GM19438 (cell line): ENCODE measurements around the gene CREB5.
"Not testable (repeated sequence)": the region's sequence is repeated elsewhere in the genome, so short reads cannot be mapped to it uniquely, and the experiment has no call there.

Experiments used
- ATAC-seq: cut with Tn5 transposase; IDR thresholded peaks from one replicate; pipeline ENCODE4 v1.9.1; 2021; ENCODE audit warnings: low read depth; ENCODE audit not compliant: unreplicated experiment

The CREB5 gene

DNA sequence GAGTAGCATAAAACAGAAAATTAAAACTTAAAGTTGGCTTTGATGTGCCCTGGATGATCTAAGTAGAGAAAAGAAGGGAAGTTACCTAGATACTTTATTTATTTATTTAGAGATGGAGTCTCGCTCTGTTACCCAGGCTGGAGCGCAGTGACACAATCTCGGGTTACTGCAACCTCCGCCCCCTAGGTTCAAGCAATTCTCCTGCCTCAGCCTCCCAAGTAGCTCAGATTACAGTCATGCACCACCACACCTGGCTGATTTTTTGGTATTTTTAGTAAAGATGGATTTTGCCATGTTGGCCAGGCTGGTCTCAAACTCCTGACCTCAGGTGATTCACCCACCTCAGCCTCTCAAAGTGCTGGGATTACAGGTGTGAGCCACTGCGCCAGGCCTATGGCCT is 373.8 kb downstream of the CREB5 start:
- ATAC-seq = not testable (repeated sequence)

DNA sequence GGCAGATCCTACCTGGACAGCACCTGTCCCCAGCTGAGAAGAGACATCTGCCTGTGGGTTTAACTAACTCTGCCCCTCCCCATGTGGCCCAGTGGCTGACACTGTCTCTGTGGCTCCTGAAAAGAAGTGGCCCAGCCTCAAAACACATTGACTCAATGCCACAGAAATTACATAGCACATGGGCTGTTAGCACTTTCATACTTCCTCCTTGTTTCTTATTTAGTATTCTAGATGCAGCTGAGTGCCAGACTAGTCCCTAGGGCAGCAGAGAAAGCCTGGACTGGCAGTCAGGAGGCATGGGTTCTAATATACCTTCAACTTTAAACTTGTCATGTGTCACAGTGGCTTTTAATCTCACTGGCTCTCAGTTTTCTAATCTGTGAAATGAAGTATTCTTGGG is 374.8 kb downstream of the CREB5 start:
- no peak for ATAC-seq

DNA sequence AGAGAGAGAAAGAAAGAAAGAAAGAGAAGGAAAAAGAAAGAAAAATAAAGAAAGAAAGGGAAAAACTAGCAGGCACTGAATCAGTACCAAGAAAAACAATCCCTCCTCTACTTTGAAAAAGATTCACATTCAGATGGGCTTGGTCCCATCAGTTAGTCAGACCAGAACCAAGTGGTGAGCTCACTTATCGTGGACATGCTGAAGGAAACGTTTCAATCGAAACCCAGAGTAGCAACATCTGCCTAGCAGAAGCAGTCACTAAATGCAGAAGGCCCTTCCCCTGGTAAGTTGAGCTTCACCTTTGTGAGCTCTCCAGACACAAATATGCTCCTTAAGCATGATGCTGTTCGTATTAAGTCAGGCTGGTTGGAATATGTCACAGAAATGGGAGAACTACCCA is 378.1 kb downstream of the CREB5 start:
- ATAC-seq = no peak

DNA sequence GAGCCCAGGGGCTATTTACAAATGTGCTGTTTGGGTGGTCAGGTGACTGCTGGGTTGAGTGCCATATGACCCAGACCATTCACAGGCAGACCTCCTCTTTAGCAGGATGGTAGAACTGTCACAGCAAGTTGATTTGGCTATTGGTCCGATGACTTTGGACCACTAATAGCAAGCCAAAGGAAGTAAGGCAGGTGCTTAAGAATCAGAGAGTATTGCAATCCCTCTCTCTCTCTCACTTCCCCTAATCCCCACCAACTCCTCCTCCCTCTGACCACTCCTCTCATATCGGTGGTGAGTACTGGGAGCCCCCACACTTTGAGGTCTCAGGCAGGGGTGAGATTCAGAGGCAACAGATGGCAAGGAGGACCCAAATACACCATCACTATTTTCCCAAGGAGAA is 380.5 kb downstream of the CREB5 start:
- ATAC-seq = no peak

DNA sequence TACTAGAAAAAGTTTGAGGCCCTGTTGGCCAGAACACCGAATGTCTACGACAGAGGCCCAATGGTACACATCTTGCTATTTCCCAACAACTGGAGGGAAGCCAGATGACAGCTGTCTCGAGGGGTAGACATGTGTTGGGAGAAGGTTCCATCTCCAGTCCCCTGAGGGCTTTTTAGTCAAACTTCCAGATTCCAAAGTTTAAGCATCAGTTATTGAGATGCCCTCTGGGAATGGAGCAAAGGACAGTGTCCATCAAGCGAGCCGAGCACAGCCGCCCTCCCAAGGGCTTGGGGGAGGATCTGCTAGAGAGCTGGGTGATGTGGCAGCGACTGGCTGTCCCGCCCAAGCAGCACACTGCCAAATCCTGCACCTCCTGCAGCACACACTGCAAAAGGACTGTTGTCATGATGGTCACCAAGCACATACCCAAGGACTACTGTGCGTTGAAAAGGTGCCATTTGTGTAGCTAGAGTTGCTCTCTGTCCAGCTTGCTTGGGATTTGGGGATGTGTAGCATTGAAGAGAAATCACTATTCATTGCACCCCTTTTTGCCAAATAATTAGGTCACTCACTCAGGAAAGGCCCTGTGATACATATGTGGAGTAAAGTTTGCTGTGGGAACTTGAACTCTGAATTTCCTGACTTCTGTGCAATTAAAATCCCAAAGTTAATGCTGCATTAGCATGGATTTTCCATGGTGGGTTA is 381.2 kb downstream of the CREB5 start:
- ATAC-seq = no peak

DNA sequence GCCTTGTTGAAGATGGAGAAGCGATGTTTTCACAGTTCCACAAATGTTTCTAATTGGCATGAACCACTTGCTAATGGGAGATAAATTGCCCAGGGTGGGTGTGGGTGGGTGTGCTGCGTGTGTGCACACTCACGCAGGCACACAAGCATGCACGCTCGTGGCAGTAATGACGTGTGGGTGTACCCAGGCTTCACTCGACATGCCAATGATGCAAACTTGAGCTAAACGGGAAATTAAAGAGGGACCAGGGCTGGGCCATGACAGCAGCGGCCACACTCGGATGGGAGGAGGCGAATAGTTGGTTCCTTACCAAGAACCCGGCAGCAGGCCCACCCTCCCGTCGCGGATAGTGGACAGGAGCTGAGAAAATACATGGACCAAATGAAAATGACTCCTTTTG is 386.0 kb downstream of the CREB5 start:
- no peak for ATAC-seq

DNA sequence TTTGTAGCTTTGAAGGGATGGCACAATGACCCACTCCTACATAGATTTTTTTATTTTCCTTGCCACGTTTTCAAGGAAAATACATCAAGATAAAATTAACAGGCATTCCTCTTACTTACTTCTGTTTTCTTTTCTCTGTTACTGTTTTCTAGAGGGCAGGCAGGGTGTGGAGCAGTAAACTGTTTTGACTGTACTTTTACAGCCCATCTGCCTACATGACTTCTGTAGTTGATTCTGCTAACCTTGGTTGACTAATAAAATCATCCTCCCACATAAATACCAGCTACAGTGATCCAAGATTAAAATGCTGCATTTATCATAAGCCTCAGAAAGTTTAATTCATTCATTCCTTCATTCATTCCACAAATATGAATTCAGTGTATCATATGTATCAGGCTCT is 387.3 kb downstream of the CREB5 start:
- ATAC-seq = no peak

DNA sequence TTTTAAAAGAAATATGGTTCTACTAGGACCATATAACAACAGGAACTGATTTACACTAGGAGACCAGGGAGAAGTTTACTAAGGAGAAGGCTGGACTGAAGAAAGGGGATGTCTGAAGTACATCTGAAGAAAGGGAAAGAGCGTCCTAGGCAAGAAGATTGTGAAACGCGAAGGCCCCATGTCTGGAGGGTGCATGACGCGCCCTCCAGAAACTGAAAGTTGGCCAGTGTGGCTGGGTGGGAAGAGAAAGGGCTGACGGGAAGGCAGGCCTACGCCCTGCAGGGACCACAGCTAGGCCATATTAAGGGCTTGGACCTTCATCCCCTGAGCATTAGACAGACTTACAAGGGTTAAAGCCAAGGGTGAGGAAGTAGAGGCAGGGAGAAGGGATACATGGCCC is 387.8 kb downstream of the CREB5 start:
- ATAC-seq = no peak

DNA sequence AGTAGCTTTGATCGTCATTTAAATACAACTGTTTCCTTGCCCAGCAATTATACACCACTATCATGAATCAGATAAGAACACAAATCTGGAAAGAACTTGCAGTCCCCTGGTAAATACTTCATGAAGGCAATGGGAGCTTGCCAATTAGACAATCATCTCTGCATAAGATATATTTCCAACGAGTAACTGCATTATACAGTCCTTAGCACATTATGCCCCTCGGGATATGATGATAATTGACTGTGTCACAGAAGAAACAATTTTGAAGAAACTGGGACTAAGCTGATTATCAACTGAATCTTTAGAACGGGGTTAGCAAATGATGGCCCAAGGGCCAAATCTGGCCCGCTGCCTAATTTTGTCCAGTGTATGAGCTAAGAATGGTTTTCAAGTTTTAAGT is 390.1 kb downstream of the CREB5 start:
- ATAC-seq = no peak

DNA sequence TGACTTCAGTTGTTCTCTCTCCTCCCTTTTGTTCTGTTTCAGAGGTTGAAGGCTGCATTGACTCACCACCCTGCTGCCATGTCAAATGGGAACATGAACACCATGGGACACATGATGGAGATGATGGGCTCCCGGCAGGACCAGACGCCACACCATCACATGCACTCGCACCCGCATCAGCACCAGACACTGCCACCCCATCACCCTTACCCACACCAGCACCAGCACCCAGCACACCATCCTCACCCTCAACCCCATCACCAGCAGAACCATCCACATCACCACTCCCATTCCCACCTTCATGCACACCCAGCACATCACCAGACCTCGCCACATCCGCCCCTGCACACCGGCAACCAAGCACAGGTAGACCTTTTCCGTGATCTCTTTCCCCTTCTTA is 391.8 kb downstream of the CREB5 start:
- ATAC-seq = no peak

DNA sequence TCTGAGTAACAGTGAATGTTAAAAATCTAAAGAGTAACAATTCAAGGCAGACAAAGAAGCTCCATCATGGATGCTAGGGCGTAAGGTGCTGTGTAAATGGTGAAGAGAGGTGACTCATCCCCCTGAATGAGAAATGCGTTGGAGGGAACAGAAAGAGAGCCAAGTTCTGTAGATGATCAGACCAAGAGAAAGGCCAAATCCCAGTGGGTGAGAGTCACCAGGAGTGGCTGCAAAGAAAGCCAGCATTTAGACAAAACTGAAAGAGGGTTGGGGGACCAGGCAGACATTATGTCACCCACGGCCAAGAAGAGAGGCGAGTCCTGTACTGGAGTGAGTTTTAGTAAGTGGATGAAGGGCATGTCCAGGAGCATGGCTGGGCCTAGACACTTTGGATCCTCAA is 392.7 kb downstream of the CREB5 start:
- no peak for ATAC-seq

DNA sequence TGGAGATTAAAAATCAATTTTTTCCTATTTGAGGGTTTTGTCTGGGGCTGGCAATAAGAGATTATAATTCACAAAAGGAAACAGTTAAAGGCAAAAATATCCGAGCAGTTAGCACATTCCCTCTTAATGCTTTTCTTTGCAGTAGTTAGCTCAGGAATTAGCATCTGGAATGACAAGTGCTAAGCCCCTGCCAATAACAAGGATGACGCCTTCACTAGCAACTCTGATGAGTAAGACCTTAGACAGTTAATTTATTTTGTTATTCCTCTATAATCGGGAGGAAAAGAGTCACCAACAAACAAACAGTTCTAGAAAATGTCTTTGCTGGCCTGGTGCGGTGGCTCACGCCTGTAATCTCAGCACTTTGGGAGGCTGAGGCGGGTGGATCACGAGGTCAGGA is 394.5 kb downstream of the CREB5 start:
- no peak for ATAC-seq

DNA sequence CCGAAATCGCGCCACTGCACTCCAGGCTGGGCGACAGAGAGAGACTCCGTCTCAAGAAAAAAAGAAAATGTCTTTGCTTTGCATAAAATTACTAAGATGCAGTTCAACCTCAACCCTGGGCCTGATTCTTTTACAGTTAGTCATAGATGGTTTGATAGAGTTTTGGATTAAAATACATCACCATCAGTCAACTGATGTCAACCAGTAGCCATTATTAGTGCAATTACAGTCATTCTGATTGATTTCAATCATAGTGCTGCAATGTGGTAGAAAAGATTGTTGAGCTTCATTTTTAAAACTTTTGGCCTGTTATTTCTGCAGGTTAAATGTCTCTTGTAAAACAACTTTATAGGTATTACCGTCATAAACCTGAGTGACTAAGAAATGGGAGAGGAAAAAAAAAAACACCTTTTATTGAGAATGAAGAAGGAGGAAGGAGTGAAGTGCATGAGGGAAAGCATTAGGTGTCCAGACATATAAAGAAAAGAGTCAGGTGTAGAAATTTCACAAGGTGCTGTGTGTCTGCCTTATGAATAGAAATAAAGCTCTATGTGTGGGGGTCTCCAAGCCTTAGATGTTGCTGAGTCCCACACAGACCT is 395.2 kb downstream of the CREB5 start:
- ATAC-seq = no peak

DNA sequence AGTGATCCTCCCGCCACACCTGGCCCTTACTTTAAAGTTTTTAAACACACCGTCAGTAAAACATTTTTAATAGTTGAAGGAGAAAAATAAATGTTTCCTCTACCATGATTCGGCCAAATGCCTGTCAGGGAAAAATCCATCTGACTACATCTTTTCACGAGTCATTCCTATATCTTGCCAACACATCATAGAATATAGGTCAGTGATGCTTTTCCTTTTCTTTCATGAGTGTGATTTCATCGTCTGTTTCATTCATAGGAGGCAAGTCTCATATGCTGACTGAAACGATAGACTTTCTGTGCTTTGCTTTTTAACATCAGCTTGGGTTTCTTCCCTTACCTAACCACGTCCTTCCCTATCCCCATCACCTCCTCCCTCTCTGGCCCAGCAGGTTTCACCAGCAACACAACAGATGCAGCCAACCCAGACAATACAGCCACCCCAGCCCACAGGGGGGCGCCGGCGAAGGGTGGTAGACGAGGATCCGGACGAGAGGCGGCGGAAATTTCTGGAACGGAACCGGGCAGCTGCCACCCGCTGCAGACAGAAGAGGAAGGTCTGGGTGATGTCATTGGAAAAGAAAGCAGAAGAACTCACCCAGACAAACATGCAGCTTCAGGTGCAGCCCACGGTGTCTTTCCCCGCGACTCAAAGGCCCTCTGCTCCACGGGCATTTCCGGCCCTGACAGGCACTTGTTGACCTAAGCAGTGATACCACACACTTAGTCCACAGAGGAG is 396.6 kb downstream of the CREB5 start:
- no peak for ATAC-seq

DNA sequence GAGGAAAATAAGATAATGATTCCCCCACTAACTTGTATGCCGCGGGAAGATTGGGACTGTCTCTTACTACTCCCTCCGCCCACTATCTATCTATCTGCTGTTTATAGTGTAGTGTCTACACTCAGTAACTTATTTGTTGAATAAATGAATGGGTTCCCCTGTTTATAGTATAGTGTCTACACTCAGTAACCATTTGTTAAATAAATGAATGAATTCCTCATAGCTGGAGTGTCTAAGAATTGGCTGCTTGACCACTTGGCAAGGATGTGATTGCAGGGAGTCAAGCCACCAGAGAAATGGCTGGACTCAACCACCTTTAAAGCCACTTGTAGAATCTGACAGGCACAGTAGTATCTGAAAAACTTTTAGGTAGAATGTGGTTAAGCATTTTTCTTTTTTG is 398.7 kb downstream of the CREB5 start:
- ATAC-seq = no peak

DNA sequence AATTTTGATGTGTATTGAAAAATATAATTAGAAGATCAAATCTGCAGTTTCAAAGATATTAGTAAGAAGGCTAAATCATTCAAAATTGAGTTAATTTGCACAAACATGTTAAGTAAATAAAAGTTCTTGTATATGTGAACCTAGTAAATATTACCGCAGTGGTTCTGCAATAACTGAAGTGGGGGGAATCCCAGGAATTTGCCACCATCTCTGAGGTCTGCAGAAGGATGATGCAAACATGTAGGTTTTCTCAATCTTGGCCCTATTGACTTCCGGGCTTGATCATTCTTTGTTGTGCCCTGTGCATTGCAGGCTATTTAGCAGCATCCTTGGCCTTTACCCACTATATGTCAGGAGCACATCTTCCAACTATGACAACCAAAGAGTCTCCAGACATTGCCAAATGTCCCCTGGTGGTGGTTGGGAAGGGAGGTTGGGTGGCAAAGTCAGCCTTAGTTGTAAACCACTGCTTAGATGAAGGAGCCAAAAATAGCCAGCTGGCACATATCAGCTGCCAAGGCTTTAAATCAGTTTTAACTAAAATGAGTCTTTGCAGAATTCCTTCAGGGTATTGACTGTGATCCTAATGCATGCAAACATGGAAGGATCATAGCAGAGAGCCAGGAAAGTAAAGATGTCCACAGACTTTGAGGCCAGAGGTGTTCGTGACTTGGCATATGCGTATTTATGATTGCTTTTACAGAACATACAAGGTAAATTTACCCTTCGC is 399.5 kb downstream of the CREB5 start:
- no peak for ATAC-seq

DNA sequence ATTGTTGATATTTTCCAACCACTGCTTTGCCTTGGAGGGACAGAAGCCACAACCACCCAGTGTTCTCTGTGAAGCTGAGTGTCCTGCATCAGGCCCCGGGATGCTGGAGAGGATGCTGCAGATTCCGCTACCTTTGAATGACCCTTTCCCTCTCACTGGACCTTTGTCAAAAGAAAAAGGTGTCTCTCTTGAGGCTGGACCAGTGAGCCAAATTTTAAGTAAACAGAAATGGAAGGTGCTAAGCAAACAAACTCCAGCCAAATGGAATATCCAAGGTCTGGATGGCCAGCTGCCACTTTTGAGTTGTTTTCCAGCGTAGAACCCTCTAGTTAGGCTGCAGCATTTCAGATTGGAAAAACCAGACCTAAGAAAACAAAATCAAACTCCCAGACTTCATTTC is 400.3 kb downstream of the CREB5 start:
- ATAC-seq = no peak

DNA sequence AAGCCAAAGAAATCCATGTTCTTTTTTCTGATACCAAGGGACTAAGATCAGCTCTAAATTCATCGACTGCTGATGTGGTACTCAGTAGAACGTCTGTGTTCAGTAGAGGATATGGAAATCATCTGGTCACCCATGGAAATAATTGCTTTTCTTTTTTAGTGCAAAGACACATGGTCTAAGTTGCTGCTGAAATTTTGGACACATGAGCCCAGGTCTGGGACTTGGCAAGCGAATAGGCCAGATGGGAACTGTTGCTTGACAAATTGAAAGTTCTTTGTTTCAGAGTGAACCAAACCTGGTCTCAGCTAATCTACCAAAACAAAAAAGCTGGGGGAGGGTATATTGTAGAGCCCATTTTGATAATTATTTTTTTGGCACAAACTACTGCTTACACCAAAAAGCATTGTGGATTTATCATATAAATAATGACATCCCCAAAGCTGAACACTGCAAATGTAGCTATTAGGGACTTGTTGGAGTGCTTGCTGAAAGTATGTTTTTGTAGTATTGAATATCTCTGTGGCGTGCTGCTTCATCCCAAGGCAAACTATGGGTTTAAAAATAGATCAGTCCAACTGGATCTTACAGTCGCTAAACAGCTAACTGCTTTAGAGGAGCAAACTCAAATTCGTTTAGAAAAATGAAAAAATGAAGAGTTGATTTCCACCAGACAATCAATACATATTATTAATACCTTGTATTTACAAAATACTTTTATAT is 401.1 kb downstream of the CREB5 start:
- peak; percentile 36 for ATAC-seq

DNA sequence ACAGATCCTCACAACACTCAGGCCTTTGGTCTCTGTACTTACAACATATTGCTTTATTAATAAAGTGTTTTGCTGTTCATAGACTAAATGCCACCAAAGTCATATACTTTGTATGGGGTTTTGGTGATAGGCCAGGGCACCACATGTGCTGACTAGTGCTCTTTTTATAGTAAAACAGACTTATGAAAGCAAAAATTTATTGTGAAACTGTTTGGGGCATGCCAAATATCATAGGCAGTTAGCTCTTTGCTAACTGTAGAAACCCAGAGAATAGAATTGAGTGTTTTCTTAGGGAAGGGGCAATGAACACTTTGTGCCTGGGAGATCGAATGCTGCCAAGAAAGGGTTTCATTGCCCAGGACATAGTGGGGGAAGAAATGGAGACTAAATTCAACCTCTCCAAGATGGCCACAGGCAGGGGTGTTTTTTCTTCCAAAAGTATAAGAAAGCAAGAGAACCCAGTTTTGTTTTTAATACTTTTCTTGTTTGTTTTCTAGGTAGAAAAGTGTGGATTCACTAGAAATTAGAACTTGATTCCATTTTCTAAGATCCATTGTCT is 403.1 kb downstream of the CREB5 start:
- peak; percentile 44 for ATAC-seq

DNA sequence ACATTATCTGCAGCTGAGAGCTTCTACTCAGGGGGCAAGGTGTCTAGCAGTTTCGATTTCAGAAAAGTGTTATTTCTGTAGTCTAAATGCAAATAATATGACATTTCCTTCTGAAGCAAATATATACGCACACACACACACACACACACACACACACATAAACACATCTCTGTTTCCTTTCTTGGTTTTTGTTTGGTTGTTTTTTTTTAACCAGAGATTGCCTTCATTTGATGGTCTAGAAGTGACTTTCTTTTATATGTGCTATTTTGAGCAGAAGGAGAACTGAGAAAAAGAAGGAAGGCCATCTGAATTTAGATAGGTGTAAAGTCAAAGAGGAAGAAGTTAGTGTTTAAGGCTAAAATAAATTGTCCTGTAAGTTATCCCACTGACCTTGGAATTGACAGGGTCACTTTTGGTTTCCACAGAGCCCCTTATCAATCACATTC is 403.6 kb downstream of the CREB5 start:
- ATAC-seq = peak; percentile 77
